NCI-H69 (cell line): Measurements from ENCODE around the gene IRX4.
A peak's percentile ranks its signal among the peaks of the same experiment; 100 is the strongest.

ENCODE experiments used
- DNase-seq: peaks from one replicate; lab custom pipeline; 2025; lab: John Stamatoyannopoulos, UW

The IRX4 gene

DNA sequence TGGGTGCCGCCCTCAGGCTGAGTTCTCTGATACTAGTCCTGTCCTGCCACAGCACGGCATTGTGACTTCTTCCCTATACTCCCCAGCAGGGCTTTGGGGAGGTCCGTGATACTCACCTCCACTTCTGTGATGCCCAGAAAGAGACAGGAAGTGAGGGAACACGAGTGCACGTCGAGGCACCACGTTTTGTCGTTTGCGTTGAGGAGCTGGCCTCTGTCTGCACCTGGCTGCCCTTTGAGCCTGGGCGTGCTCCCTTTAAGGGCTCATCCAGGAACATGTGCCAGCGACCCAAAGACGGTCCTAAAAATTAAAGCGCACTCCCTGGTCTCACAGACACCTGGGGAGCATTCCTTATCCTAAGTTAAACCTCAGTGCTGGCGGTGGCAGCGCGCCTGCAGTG lies 8.7 kb upstream of the IRX4 start:
- DNase-seq, result no peak

DNA sequence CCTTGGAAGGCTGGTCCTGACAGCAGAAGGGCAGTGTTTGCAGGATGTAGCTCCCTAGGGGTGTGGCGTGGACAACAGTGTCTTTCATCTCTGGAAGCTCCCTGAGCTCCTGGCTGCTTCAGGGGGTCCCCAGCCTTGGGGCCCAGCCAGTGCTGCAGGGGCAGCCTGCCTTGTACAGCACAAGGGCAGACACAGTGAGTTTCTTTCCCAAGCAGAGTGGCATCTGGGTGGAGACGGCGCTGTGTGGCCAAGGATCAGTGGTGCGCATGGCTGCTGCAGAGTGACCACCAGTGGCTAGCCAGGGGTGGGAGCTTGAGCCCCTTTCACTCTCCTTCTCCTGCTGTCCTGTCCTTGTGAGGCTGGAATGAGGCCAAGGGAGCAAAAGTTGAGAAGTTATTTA lies 7.6 kb upstream of the IRX4 start:
- DNase-seq, result no peak

DNA sequence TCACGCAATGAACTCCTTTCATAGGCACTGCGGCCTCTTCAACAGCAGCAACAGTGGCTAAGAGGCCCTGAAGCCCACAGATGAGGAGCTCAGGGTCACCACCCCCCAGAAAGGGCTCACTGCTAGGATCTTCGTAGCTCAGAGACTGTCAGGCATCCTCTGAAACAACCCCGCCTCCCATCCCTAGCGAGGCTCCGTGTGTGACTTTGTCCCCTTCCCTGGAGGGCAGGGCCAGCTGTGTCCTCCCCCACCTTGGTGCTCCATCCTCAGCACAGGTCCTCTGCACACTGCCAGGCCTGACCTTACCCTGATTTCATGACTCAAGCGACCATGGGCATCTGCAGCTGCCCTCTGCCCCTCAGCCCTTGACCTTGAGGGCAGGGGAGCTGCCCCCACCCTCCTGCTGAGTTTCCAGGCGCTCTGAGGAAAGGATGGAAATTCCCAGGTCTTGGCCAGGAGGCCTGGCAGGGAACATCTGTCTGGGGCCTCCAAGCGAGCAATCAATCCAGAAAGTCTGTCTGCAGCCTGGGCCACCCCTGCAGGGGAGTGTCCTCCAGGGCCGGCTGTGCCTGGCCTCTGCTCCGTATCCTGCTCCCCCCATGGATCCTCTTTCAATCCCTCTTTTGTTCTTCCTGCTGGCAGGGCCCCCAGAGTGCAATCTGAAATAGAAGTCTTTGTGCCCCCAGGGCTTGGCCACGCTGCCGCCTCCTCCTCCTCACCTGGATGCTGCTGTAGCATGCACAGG lies 6.8 kb upstream of the IRX4 start:
- DNase-seq, result peak; percentile 25

DNA sequence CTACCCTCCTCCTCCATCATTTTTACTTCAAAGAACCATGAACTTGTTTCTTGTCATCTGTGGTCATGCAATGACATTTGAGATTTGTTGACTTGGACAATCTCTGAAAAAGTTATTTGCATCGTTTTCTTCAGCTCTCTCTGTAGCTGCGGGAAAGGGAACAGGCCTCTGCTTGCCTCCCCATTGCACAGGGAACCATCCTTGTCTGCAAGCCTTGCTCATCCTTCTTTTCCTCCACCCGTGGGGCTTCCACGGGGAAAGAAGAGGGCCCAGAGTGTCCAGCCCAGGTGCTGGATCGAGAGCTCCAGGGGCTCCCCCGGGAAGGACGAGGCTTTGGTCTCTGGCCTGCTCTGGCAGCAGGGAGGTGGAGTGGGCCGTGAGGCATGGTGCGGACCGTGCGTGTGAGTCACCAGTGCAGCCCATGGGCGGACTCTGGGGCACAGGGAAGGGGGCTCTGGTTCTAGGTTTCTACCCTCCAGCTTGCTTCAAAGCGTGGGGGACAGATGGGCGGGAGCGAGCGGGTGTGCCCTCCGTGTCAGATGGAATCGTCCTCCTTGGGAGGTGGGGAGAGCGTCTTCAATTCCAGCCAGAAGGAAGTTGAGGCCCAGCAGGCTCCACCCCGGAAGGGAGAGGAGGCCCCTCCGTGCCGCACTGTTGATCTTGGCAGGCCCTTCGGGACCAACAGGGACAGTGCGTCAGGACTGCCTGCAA lies 6.0 kb upstream of the IRX4 start:
- no peak for DNase-seq

DNA sequence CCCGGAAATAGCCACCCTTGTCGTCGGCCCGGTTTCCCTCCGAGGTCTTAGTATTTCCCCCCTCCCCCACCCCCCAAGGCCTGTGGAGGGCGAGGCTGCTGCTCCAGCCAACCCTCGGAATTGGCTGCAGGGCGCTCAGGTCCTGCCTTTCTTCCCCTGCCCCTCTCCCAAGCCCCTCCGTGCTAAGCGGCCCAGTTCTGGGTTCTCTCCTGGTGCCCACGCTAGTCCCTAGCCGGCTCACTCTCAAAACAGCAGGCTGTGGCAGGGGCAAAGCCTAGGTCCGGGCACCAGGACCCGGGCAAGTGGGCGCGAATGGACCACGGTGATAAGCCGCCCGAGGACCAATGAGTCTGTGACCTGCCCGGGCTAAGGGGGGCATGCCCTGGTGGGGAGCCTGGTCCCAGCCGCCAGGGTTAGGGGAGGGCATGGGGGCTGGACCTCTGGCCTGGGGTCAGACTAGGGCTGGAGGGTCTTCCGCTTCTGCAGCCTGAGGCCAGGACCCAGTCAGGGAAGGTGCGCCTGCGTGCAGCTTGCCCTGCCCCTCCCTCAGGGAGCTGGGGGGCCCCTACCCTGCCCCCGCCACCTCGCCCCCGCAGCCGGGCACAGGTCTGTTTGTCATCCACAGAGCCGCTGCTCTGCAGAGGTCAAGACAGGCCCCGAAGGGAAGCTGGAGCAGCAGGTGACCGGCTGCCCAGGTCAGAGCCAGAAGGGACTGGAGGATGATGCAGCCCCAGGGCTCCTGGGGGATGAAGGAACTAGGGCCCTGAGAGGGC lies 5.0 kb upstream of the IRX4 start:
- no peak for DNase-seq

DNA sequence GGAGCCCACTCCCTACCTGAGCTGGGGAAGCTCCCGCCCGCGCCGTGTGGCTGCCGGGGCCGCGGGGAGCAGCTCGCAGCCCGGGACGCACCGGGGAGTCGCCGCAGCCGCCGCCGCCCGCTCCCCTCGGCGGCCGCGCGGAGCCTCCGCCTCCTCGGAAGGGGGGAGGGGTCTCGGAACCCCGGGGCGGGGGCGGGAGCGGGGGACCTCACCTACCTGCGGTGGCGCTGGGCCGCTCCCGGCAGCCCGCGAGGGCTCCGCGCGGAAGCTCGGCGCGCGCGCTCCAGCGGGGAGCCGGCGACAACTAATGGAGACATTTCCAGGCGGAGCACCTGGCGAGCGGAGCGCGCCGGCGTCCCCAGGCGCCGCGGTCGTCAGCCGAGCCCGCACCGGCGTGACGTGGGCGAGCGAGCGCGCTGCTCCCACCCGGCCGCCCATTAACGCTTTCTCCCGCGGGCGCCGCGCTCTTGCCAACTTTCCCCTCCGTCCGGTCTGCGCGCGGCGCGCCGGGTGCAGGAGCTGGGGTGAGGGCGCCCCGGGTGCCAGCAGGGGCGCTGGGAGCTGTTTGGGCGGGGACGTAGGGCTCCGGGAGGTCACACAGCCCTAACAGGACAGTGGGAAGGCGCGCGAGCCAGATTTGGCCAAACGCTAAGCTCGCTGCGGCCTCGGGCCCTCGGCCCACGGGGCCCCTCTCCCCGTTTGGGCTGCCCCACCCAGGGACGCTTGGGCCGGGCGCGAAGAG lies 4.3 kb upstream of the IRX4 start:
- DNase-seq, result no peak

DNA sequence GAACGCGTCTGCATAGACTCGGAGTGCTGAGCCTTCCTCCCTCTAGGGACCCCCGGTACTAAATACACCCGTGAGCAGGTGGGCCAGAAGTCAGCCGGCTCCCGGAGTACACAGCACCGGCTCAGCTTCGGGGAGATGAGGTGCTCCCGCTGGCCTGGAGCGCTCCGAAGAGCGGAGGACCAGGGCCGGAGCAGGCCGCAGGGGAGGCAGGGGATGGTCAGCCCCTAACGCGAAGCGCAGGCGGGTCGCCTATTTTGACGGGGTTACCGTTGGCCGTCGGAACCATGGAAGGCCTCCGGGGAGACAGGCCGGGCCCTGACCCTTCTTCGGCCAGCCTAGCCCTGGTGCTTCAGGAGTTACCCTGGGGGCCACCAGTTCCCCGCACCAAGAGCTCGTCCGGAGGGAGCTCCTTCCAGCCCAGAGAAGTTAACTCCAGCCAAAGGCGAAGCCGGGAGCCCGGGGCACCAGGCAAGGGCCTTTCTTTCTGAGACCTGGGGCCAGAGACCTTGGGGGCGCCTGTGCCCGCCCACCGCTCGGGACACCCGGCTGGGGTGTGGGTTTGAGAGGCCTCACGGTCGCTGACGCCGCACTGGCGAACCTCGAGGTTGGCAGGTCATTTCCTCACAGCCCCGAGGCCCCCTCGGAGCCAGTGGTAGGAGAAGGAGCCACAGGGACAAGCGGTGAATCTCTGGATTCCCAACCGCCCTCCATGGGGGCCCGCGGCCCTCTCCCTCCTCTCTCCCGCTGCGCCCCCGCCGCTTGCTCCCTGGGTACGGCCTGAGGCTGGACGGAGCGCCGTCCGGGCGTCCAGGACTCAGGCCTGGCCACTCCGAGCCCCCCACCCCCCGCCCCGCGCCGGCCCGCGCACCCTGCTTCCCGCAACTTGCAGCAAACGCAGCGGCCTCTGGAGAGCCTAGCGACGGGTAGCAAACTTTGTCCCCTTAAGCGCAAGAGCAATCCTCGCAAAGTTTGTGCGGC lies 3.4 kb upstream of the IRX4 start:
- DNase-seq, result no peak

DNA sequence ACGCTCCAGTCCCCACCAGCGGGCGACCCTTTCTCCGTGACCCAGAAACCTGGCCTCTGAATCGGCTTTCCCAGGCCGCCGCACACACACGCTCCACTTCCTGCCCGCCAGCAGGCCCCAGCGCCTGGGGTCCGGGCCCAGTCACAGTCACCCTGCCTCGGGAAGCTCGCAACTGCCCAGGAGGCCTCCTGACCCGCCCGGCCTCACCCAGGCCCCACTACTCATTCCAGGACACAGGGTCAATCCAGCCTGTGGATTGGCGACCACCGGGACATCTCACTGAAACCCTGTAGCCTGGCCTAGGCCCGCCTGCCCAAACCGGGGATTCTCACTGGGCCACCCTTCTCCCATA lies 2.7 kb upstream of the IRX4 start:
- DNase-seq, result no peak

DNA sequence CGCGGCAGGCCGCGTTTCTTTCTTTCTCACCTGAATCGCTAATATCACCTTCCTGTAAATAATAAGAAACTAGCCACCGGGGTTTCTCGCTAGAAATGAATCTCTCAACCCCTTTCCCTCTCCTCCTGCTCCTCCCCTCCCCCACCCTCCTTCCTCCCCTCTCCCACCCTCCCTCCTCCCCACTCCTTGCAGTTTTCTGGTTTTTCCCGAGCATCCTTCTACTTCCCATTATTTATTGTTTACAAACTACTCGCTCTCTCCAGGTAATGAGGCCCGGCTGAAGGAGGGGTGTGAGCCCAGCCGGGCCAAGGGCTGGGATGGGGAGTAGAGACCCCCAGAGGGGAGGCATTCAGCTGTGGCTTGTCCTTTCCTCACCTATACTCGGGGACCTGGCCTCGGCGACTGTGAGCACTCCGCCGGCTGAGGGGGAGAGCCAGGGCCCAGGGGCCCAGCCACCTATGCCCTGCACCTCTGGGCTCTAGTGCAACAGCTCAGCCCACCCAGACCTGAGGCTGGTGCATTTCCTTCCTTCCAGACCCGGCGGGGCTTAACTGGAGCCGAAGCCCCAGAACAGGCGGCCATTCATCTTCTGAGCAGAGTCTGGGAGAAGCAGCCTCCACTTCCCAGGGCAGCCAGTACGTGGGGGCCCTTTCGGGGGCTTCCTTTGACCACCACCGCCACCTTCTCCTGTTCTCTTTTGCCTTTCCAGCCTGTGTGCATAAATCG lies 2.1 kb upstream of the IRX4 start:
- DNase-seq, result no peak

DNA sequence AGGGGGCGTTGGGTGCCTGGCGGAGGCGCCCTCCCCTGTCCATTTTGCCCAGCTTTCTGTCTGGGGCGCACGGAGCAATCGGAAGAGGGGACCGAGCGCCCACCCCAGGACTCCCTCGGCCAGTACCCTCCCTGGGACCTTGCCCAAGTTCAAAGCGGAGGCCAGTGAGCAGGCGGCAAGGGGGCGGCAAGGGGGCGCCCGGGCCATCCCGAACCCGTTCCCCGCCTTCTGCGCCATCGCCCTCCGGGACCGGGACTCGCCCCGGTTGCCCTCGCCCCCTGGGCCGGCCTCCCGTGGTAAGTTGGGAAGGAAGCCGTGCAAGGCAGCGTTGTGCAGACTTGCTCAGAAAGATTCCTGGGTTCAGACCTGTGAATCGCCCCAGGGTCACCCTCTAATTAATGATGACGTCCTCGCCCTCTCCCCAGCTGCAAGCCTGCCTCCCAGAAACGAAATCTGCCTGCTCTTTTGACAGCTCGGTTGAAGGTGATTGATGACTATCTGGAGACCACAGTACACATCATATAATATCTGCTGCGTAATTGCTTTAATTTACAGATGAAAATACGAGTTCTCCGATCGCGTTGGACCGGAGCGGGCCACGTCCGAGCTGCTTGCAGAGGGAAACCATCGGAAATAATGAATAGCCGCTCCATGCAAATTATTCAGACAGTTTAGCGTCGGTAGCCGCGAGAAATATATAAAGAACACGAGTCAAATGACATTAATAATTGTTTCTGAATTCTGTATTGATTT lies 1.4 kb upstream of the IRX4 start:
- DNase-seq, result no peak

DNA sequence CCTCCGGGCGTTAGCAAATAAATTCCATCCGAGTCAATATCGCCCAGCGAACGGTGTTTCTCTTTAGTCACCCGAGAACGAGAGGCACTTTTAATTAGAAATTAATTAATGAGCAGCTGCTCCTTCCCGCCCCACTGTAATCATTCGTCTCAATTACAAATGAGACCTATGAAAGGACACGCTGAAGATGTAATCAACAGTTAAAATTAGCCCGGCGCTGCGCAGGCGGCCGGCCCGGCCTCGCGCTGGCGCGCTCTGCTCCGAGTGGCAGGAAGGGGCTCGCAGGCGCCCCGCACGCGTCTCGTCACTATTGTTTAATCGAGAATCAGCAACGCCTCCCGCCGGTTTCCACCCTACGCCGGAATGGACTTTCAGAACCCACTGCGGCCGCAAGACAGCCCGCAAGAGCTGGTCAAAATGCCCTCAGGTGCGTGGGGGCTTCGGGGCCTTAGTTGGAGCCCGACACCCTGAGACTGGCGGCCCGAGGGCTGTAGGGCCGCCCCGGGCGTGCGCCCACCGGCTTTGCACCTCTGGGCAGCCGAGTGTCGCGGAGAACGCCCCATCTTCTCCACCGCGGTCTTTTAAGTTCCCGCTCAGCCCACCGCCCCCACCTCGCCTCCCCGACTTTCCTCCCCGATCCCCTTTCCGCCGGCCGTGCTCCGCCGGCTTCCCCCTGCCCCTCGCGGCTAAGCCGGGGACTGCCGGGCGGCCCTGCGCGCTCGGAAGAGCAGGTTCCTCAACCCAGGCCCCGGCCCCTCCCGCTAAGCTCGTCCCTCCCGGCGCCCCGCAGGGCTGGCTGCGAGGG lies 597 bp upstream of the IRX4 start:
- peak; percentile 17 for DNase-seq

DNA sequence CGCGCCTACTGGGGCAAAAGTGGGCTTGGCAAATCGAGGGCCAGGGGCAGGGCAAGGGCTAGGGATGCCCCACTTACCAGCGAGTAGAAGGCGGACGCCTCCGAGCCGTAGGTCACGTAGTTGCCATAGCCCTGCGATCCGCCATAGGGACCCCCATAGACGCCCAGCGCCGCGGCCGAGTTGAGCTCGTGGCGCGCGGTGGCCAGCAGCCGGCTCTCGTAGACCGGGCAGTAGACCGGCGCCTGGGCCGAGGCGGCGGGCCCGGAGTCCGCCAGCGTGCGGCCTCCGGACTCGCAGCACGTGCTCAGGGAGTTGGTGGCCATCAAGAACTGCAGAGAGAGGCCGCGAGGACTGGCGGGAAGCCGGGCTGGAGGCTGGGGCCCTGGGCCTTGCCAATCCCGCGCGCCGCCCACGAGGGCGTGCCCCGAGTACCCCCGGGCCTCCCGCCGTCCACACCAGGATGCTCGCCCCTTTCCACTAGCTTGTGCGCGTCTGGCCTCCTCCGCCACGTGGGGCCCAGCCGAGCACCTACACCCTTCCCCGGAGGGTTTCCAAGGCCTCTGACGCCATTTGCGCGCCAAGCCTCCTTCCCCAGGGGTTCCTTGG lies 891 bp downstream of the IRX4 start:
- no peak for DNase-seq

DNA sequence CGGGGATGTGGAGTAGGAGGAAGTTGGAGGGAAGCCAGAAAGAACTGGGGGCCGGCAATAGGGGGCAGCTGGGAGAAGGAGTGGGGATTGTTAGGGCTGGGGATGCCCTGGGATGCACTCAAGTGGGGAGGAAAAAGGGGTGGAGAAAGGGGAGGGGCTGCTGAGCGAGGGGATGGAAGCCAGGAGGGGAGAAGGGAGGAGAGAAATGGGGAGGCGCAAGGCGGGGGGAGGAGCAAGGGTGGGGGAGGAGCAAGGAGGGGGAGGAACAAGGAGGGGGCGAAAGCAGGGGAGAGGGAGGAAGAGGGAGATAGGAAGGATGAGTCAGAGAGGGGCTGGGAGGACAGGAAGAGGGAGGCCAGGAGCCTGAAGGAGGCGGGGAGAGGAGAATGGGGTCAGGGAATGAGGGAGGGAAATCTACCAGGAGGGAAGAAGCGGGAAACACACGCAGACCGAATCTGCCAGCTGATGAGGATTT lies 1.6 kb downstream of the IRX4 start:
- DNase-seq, result no peak

DNA sequence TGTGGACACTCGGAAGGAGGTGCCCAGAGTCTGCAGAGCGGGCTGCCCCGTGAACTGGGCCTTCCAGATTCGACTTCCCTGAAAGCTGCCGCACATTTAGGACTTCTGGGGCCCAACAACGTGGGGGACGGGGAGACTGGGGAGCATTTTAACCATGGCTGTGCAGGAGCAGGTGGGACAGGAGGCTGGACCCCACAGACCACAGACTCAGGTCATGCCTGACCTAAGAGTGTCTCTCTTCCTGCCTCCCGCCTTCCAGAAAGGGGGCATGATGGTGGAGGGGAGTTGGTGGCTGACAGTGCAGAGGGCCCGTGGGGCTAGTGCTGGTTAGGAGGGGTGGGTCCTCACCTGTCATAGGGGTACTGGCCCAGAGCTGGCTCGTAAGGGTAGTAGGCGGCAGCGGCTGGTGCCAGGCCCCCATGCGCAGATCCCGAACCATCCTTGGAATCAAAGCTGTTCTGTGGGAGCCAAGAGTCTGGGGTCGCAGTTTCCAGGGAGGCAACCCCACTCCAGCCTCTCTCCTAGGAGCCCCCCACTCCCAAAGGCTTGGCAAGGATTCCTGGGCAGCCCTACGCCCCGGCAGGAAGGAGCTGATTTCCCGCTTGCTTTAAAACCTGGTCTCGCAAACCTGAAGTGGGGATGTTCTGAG lies 2.2 kb downstream of the IRX4 start:
- DNase-seq, result no peak

DNA sequence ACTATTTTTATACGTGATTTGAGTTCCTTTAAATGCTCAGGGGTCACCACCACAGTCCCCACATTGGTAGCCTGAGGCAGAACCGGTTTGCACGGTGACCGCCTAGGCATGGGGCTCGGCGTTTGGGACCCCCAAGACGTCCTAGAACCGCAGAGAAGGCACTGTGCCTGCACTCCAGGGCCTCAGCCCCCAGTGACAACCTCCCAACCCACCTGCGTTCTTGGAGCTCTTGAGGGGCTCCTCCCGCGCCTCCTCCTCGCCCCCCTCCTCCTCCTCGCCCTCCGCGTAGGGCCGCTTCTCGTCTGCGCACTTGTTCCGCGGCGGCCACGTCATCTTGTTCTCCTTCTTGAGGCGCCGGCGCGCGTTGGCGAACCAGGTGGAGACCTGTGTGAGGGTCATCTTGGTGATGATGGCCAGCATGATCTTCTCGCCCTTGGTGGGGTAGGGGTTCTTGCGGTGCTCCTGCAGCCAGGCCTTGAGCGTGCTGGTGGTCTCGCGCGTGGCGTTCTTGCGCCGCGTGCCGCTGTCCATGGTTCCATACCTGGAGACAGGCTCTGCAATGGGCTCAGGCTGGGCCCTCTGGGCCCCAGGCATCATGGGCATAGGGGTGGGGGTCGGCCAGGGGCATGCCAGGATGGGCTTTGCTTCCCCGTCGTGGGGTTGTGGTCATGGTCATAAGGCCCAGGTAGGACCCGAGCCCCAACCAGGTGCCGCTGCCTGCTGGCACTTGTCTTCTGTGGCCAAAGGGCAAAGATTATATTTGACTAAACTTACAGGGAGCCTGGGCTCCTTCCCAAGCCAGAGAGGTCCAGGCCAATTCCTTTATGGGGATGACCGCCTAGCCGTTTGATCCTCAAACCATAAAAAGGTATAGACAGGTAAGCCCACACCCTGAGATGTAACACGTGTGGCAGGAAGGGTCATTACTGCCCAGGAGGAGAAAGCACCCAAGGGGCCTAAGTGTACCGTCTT lies 3.1 kb downstream of the IRX4 start:
- no peak for DNase-seq

DNA sequence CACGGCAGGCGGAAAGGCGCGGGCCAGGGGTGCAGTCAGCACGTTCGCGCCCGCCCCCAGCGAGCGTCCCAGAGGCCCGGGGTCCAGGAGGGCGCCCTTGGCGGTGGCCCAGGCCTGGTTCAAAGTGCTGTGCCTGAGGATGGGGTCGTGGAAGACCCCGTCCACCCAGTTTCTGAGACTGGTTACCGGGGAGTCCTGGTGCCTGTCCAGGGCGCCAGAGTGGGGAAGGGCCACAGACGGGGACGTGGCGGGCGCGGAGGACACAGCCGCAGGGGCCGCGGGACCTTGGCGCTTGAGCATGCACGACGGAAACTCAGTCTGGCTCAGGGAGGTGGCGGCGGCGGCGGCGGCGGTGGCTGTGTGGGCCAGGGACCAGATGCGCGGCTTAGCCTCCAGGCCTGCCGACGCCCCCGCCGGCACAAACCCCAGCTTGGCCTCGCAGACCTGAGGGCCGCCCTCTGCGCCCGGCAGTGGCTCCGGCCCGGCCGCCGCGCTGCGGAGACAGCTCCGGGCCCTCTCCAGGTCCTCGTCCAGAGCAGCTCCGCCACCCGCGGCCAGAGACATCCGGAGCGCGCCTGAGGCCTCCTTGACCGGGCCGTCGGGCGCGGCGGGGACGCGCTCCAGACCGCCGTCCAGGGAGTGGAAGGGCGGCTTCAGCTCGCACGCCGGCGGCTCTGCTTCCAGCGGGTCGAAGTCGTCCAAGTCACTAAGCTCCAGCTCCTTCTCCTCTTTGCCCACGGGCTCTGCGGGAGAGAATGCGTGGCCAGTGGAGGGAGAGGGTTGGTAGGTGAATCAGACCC lies 4.5 kb downstream of the IRX4 start:
- DNase-seq, result no peak
